GM12875 (cell line): ENCODE measurements around the gene ELOVL6.

Experiments
- H3K4me3 ChIP-seq: one replicate; pipeline ENCODE4 v1.5.1; 2011; ENCODE audit warnings: low read depth, low read length, control low read depth
- TF ChIP-seq, protein P1 (sequence below): IDR thresholded peaks from 2 replicates; pipeline ENCODE4 v1.5.1; 2011; ENCODE audit warnings: low read depth, mild to moderate bottlenecking, control low read depth, inconsistent platforms, low read length, moderate library complexity, borderline replicate concordance; ENCODE audit not compliant: insufficient read depth

The ELOVL6 gene

DNA sequence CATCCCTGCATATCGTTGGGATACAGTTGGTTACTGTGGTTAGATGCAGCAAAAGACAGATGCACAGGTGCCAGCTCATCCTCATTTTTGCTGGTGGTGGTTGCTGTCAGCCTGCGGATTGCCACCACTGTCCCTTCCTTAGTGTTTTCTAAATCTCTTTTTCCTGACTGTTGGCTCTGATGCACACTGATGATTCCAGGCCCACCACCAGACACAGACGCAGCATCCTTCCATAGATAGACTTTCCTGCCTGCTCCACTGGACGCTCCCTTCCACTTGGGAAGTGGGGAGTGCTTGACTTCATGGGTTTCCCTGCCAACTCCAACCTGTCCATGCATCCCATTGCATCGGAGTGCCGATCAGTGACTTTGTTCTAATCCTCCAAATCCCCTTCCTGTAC, 184.2 kb downstream of the ELOVL6 start:
- H3K4me3 ChIP-seq: no peak overlapping the region
- TF ChIP-seq, protein P1, sequence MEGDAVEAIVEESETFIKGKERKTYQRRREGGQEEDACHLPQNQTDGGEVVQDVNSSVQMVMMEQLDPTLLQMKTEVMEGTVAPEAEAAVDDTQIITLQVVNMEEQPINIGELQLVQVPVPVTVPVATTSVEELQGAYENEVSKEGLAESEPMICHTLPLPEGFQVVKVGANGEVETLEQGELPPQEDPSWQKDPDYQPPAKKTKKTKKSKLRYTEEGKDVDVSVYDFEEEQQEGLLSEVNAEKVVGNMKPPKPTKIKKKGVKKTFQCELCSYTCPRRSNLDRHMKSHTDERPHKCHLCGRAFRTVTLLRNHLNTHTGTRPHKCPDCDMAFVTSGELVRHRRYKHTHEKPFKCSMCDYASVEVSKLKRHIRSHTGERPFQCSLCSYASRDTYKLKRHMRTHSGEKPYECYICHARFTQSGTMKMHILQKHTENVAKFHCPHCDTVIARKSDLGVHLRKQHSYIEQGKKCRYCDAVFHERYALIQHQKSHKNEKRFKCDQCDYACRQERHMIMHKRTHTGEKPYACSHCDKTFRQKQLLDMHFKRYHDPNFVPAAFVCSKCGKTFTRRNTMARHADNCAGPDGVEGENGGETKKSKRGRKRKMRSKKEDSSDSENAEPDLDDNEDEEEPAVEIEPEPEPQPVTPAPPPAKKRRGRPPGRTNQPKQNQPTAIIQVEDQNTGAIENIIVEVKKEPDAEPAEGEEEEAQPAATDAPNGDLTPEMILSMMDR: no peak

DNA sequence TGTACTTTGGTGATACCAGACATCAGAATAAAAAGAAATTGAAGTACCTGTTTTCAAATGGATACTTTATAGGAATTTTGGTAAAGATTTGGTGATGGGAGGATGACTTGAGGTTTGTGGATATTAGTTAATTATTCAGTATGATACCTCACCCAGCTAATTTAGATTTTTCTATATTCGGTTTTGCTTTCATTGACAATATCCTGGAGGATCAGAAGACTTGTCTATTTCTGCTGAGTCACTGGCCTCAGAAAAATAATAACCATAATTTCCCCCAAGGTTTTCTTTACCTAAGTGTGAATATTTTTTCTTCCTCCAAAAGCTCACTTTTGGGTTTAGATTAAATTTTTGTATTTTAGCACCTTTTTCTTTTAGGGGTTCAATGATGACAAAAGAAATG, 185.5 kb downstream of the ELOVL6 start:
- H3K4me3 ChIP-seq: no peak overlapping the region
- TF ChIP-seq, protein P1: no peak

DNA sequence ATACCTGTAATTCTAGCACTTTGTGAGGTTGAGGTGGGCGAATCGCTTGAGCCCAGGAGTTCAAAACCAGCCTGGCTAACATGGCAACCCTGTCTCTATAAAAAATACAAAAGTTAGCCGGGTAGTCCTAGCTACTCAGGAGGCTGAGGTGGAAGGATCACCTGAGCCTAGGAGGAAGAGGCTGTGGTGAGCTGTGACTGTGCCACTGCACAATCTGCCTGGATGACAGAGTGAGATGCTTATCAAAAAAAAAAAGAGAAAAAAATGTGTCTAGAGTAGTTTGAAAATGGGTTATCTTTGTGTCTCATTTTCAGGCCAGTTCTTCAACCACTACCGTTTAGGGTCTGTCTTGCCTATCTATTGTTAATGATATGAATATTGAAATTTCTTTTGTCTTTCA, 187.6 kb downstream of the ELOVL6 start:
- TF ChIP-seq, protein P1: no peak
- no peak overlapping the region for H3K4me3 ChIP-seq

DNA sequence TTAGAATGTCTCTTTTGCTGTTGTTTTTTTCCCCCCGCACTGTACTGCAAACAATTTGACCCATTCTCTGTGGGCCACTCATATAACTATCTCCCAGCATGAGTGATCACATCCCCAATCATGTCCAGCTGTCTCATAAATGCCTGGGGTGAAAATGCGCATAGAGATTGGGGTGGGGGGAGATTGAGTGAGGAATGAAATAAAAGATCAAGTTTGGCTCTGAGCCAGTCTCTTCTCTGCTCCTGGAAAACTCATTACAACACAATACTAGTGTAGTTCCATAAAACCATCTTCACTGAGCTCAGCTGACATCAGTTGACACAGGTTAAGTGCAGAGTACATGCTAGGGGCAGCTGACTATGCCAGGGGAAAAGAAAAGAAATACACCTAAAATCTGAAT, 188.9 kb downstream of the ELOVL6 start:
- TF ChIP-seq, protein P1: no peak
- no peak overlapping the region for H3K4me3 ChIP-seq

DNA sequence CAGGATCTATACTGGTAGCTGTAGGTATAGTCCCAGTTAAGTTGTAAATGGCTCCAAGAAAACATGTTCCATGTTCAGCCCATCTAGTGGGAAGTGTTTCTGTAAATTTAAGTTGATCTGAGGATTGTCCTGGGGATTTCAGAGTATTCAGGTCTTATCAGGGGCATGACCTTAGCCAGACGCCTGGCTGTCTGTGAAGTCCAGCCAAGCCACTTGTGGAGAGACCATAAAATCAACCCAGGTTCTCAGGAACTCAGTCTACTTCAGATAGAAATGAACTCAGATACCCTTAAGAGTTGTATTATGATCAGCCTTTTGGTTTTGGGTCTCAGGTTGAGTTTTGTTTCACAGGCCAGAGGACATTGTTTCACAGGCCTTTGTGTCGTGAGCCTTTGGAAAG, 189.9 kb downstream of the ELOVL6 start:
- TF ChIP-seq, protein P1: no peak
- no peak overlapping the region for H3K4me3 ChIP-seq

DNA sequence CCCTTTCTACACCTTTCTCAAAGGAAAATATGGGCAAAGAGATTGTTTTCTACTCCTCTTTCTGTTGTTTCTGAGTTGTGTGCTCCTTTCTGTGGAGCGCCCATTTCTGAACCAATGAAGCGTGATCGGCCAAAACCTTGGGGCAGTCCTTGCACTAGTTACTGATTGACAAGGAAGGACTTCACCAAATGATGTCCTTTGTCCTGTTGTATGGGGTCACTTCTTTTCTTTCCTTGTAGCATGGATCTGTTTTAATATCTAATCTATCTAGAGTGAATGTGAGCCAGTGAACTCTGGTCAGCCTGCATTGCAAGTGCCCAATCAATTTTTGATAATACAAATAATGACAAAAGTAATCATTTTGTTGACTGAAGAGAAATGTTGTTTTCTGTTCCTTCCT, 191.2 kb downstream of the ELOVL6 start:
- TF ChIP-seq, protein P1: no peak
- H3K4me3 ChIP-seq: no peak overlapping the region

DNA sequence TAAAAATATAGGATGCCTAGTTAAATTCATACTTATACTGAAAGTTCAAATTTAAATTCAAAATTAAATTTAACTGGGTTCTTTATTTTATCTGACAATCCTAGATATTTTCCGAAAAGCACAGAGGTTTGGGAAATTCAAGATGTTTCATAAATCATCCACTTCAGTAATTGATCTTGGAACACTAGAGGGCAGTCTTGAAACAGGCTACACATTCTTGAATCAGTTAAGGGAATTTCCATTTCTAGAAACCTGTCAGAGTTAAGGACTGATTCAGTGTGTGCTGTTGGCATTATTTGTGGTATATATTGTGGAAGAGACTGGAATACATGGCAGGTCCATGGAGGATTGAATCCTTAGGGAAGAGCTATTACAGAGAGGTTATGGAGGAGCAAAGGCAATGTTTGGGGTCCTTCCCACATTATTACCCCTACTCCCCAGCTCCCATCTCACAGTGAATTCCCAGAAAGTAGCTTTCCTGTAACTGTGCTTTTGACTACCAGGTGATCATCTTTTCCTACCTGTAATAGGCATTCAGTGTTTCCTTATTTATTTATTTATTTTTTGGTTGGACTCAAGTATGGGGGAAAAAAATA, 192.9 kb downstream of the ELOVL6 start:
- H3K4me3 ChIP-seq: no peak overlapping the region
- TF ChIP-seq, protein P1: peak; percentile 53; the same call in 1 of the 2 replicates
